Peyer's patch (tissue), 4 donors: ENCODE measurements around the gene RHBDL1. TPM values are rescaled to one million over a fixed set of nuclear protein-coding genes. Genes with fewer than 3 reads are reported as not detected.

ENCODE experiments used
- DNase-seq, 3 donors: peaks; one replicate each; pipeline ENCODE4 v3.0.0-alpha.2; 2017 to 2019
- H3K27ac ChIP-seq, 4 donors: fragments of 200-600 bp; sonication (generic); one replicate each; pipeline ENCODE4 v1.5.1; 2016 to 2019
- H3K27me3 ChIP-seq, 2 donors: fragments of 200-600 bp; sonication (generic); one replicate each; pipeline ENCODE4 v1.5.1; 2019
- H3K36me3 ChIP-seq, 3 donors: fragments of 200-600 bp; sonication (generic); one replicate each; pipeline ENCODE4 v1.5.1; 2016 to 2019
- H3K4me1 ChIP-seq, 4 donors: fragments of 200-600 bp; sonication (generic); one replicate each; pipeline ENCODE4 v1.5.1; 2016 to 2019
- H3K4me3 ChIP-seq, 4 donors: fragments of 200-600 bp; sonication (generic); 1 replicate in 3 of 4; 2 replicates in 1 of 4; pipeline ENCODE4 v1.5.1; 2016 to 2019; ENCODE audit warnings: mild to moderate bottlenecking in 1 of 4
- H3K9me3 ChIP-seq, 4 donors: fragments of 200-600 bp; sonication (generic); one replicate each; pipeline ENCODE4 v1.5.1; 2016 to 2019; ENCODE audit warnings: mild to moderate bottlenecking in 1 of 4
- POLR2A ChIP-seq, 2 donors: fragments of 450-650 bp; IDR thresholded peaks; one replicate each; pipeline ENCODE4 v1.5.1; 2017; ENCODE audit warnings: antibody characterized with exemption in 2 of 2, mild to moderate bottlenecking in 2 of 2, moderate library complexity in 2 of 2
- total RNA-seq, 4 donors: library from RNA; depleted of rRNA; stranded (reverse); fragments of >200 nt; gene quantifications; one replicate each; pipeline ENCODE4 v1.1.0, GENCODE V29; 2016
- TF ChIP-seq, protein P1 (sequence below), 6 experiments: fragments of 450-650 bp in 4 of 6; fragments of 200-600 bp in 2 of 6; sonication (generic) in 1 of 6; IDR thresholded peaks; one replicate each; pipeline ENCODE4 v1.5.1; 2017 to 2019; ENCODE audit warnings: antibody characterized with exemption in 6 of 6, mild to moderate bottlenecking in 3 of 6, moderate library complexity in 1 of 6

The RHBDL1 gene
- total RNA-seq, 4 donors from 2014 or later = 4.1 to 13.6 (median 9.9) TPM

DNA sequence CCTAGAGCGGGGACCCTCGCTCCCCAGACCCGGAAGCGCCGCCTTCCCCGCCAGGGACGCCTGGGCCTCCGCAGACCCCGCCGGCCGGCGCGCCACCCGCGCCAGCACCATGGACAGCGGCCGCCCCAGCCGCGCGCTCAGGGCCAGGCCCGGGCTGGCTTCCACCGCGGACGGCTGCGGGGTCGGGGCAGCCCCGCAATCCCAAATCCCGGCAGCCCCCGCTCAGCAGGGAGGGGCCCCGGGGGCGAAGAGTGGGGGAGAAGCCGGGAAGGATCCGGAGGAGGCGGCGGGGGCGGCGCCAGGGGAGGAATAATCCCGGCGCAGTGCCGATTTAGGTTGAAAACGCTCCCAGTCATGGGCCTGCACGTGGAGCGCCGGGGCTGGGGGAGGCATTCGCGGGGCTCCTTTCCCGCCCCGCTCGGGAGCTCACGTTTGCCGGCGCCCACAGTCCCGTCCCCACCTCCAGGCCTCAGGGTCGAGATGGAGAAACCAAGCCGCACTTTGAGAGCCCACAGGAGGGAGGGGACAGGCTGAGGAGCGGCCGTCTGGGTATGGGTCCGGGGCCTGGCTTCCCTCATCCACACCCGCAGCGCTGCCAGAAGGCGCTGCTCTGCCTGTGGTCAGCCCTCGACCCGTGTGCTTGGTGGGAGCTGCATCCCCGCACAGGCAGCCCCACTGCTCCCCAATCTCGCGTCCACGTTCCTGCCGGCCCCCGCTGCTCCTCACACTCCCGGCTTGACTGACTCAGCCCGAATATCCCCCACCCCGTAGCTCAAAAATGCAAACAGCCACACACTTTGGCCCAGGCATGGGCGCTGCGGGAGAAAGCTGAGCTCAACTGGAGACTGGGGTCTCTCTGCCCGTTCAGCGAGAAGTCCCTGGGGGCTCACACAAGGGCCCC lies 25.5 kb downstream of the RHBDL1 start:
- Histone ChIP-seq H3K27ac (no peak overlapping the region), H3K4me1 (peaks cover 0 to 16% (median 9%) of the 10 kb centered on the region in 4 donors), H3K9me3 (no peaks in the 10 kb centered on the region), H3K36me3 (no peaks in the 10 kb centered on the region), H3K27me3 (peaks cover 0 to 57% of the 10 kb centered on the region in 2 donors), H3K4me3 (no peak overlapping the region)
- TF ChIP-seq POLR2A (IDR thresholded peaks at IDR 0.05) = no peak
- TF ChIP-seq, protein P1, sequence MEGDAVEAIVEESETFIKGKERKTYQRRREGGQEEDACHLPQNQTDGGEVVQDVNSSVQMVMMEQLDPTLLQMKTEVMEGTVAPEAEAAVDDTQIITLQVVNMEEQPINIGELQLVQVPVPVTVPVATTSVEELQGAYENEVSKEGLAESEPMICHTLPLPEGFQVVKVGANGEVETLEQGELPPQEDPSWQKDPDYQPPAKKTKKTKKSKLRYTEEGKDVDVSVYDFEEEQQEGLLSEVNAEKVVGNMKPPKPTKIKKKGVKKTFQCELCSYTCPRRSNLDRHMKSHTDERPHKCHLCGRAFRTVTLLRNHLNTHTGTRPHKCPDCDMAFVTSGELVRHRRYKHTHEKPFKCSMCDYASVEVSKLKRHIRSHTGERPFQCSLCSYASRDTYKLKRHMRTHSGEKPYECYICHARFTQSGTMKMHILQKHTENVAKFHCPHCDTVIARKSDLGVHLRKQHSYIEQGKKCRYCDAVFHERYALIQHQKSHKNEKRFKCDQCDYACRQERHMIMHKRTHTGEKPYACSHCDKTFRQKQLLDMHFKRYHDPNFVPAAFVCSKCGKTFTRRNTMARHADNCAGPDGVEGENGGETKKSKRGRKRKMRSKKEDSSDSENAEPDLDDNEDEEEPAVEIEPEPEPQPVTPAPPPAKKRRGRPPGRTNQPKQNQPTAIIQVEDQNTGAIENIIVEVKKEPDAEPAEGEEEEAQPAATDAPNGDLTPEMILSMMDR (IDR thresholded peaks at IDR 0.05) = no peak
- DNase-seq = no peak

DNA sequence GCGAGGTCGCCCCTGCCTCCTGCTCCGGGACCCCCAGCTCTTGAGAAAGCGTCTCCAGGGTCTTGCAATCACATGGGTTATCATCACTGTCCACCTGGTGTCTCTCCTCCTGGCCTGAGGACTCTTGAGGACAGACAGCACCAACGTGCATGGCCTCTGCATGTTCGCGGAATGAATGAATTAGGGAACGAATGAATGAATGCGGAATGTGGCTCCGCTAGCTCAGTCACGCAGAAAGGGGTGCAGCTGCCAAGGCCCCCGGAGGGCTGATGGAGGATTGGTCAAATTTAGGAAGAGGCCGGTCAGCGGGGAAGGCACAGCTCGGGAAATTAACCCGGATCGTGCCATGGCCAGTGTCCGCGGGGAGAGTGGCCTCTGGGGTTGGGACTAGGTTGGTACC lies 26.9 kb downstream of the RHBDL1 start:
- peaks cover 0 to 16% (median 6%) of the 10 kb centered on the region in 4 donors for H3K4me1 ChIP-seq
- peaks cover 0 to 67% of the 10 kb centered on the region in 2 donors for H3K27me3 ChIP-seq
- H3K4me3 ChIP-seq = no peak overlapping the region
- no peaks in the 10 kb centered on the region for H3K9me3 ChIP-seq
- no peak overlapping the region for H3K27ac ChIP-seq
- TF ChIP-seq POLR2A (IDR thresholded peaks at IDR 0.05) = no peak
- TF ChIP-seq, protein P1 (IDR thresholded peaks at IDR 0.05) = no peak
- no peaks in the 10 kb centered on the region for H3K36me3 ChIP-seq
- no peak for DNase-seq

DNA sequence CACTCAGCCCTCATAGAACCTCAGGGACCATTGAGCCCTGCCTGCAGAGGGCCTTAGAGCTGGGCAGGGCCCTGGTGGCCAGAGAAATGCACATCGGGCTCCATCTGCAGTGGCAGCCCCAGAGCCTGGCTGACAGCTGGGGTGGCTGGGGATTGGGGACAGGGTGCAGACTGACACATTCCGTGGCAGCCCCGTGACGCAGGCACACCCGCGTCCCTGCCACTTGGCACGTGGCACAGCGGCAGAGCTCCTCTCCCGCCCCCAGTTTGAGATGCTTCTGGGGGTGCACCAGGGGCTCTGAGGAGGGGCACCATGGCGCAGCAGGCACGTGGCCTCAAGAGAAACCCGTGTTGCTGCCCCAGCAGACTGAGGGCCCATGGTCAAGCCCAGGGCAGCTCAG lies 27.9 kb downstream of the RHBDL1 start:
- no peak for DNase-seq
- Histone ChIP-seq H3K27me3 (peaks cover 0 to 71% of the 10 kb centered on the region in 2 donors), H3K36me3 (no peaks in the 10 kb centered on the region), H3K4me3 (no peak overlapping the region), H3K4me1 (peaks cover 0 to 16% (median 6%) of the 10 kb centered on the region in 4 donors), H3K27ac (no peak overlapping the region), H3K9me3 (no peaks in the 10 kb centered on the region)
- TF ChIP-seq, protein P1 (IDR thresholded peaks at IDR 0.05) = no peak
- TF ChIP-seq POLR2A (IDR thresholded peaks at IDR 0.05) = no peak

DNA sequence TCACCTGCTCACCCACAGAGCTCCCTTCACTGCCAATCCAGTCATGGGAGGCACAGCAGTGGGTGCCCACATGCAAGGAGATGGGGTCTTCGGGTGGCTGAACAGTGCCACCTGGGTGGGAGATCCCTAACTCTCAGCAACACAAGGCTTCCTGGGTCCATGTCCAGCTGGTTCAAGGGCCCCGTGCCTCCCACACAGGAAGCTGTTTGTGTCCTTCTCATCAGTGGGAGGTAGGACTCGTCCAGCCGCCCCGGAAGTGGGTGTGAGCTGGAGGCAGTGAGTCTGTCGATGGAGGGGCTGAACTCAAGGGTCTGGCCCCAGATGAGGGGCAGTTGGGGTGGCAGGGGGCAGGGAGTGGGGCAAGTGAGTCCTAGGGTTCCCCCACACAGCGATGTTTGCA lies 28.6 kb downstream of the RHBDL1 start:
- H3K27me3 ChIP-seq = peaks cover 0 to 71% of the 10 kb centered on the region in 2 donors
- peaks cover 0 to 16% (median 6%) of the 10 kb centered on the region in 4 donors for H3K4me1 ChIP-seq
- no peak overlapping the region for H3K27ac ChIP-seq
- H3K4me3 ChIP-seq = no peak overlapping the region
- H3K9me3 ChIP-seq = no peaks in the 10 kb centered on the region
- DNase-seq = no peak
- TF ChIP-seq POLR2A (IDR thresholded peaks at IDR 0.05) = no peak
- TF ChIP-seq, protein P1 (IDR thresholded peaks at IDR 0.05) = no peak
- H3K36me3 ChIP-seq = no peaks in the 10 kb centered on the region

DNA sequence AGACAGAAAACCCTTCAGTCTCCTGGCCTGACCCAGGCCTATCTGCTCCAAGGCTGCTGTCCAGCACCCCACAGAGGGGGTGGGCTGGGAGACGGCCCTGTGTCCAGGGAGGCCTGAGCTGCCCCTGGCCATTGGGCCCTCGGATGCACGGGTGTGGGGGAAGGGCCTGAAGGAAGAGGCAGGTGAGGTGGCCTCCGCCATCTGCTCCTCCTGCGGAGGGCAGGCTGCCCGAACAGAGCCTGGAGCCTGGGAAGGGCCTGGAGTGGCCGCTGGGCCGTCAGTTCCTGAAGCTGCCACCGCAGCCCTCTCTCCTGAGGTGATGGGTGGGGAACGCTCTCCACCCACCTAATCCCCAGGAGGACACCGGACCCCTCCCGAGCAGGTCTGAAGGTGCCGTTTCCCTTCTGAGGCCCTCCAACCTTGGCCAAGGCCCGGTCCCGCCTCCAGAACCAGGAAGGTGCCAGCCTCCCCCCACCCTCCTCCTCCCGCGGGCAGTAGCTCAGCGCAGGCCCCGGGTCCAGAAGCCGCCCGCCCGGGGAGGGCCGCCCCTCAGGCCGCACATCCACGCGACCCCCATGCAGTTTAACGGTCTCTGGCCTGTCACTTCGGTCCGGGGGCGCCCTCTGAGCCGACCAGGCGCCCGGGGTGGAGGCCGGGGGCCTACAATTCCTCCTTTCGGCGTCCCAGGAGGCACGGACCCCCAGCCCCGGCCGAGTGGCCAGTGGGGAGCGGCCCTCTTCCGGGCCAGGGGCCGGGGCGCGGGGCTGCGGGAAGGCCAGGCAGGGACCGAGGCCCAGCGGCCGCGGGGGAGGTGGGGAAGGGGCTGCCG lies 29.3 kb downstream of the RHBDL1 start:
- Histone ChIP-seq H3K27ac (no peak overlapping the region), H3K36me3 (no peaks in the 10 kb centered on the region), H3K4me3 (no peak overlapping the region), H3K9me3 (no peaks in the 10 kb centered on the region), H3K4me1 (peaks cover 0 to 16% (median 6%) of the 10 kb centered on the region in 4 donors), H3K27me3 (peaks cover 0 to 68% of the 10 kb centered on the region in 2 donors)
- TF ChIP-seq, protein P1 (IDR thresholded peaks at IDR 0.05) = no peak
- no peak for TF ChIP-seq POLR2A (IDR thresholded peaks at IDR 0.05)
- DNase-seq = no peak
